Stomach (tissue), 4 donors: ENCODE results near the gene G6PD.
"Not testable (repeated sequence)": the region's sequence is repeated elsewhere in the genome, so short reads cannot be mapped to it uniquely, and the experiment has no call there.

ENCODE experiments used
- POLR2A ChIP-seq, 4 donors: fragments of 450-650 bp; IDR thresholded peaks; one replicate each; pipeline ENCODE4 v1.6.1; 2016; ENCODE audit warnings: antibody characterized with exemption in 4 of 4, control low read depth in 2 of 4, mild to moderate bottlenecking in 1 of 4, moderate library complexity in 1 of 4
- POLR2AphosphoS5 ChIP-seq, 3 donors: sonication (generic); formaldehyde crosslinking; IDR thresholded peaks; one replicate each; pipeline ENCODE4 v1.6.1; 2016; ENCODE audit warnings: antibody characterized with exemption in 3 of 3
- TF ChIP-seq, protein P1 (sequence below), 7 experiments: fragments of 450-650 bp in 4 of 7; fragments of 200-600 bp in 3 of 7; sonication (generic) in 3 of 7; IDR thresholded peaks; one replicate each; pipeline ENCODE4 v1.5.1; 2016 to 2019; ENCODE audit warnings: antibody characterized with exemption in 7 of 7, control low read depth in 2 of 7, mild to moderate bottlenecking in 1 of 7

DNA sequence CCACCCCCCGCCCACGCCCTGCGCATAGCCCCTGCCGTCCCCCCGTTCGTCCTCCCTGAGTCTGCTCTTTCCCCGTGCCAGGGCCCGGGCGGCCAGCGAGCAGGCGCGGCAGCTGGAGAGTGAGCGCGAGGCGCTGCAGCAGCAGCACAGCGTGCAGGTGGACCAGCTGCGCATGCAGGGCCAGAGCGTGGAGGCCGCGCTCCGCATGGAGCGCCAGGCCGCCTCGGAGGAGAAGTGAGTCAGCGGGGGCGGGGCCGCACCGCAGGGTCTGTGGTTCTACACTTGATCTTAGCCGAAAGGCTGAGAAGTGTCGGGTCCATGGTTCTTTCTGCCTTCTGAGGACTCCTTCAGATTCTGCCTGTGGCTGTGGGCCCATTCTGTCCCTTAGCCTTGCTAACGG is 13.7 kb upstream of the G6PD start:
- TF ChIP-seq, protein P1, sequence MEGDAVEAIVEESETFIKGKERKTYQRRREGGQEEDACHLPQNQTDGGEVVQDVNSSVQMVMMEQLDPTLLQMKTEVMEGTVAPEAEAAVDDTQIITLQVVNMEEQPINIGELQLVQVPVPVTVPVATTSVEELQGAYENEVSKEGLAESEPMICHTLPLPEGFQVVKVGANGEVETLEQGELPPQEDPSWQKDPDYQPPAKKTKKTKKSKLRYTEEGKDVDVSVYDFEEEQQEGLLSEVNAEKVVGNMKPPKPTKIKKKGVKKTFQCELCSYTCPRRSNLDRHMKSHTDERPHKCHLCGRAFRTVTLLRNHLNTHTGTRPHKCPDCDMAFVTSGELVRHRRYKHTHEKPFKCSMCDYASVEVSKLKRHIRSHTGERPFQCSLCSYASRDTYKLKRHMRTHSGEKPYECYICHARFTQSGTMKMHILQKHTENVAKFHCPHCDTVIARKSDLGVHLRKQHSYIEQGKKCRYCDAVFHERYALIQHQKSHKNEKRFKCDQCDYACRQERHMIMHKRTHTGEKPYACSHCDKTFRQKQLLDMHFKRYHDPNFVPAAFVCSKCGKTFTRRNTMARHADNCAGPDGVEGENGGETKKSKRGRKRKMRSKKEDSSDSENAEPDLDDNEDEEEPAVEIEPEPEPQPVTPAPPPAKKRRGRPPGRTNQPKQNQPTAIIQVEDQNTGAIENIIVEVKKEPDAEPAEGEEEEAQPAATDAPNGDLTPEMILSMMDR (IDR thresholded peaks at IDR 0.05), result not testable (repeated sequence)
- TF ChIP-seq POLR2AphosphoS5, POLR2A (IDR thresholded peaks at IDR 0.05): not testable (repeated sequence)
